ENCODE results near the gene DBN1.
A peak's percentile ranks its signal among the peaks of the same experiment; 100 is the strongest.

- TF ChIP-seq CTCF (conservative IDR thresholded peaks at IDR 0.05 in 1 of 2, IDR thresholded peaks at IDR 0.05 in 1 of 2; ENCODE audit: low read depth in 1 of 2, low read length in 2 of 2): peak; percentile 41 to 74
- no peak for TF ChIP-seq EZH2 (IDR thresholded peaks at IDR 0.05; ENCODE audit: low read length, missing control alignments)
Measured at GRCh38 chr5:177454397-177455035, 18.9 kb downstream of the DBN1 start.

All from fibroblast of lung (primary cell).